ENCODE results near the gene FGF16.

FGF16 gene

GRCh38 chrX:77431227-77431626, 16.0 kb upstream of the FGF16 start:
- ATAC-seq, result no peak
- TF ChIP-seq SNAI2 (CRISPR knock-in tag; IDR thresholded peaks at IDR 0.05) (no peak), TSHZ2 (CRISPR knock-in tag; IDR thresholded peaks at IDR 0.05) (no peak), TCF4 (CRISPR knock-in tag; IDR thresholded peaks at IDR 0.05; ENCODE audit: borderline replicate concordance) (no peak), RARB (CRISPR knock-in tag; IDR thresholded peaks at IDR 0.05) (no peak), BACH2 (CRISPR knock-in tag; IDR thresholded peaks at IDR 0.05; ENCODE audit: borderline replicate concordance) (no peak), ISL1 (CRISPR knock-in tag; IDR thresholded peaks at IDR 0.05) (no peak), ZFP3 (CRISPR knock-in tag; IDR thresholded peaks at IDR 0.05) (no peak), TOX (CRISPR knock-in tag; IDR thresholded peaks at IDR 0.05; ENCODE audit: borderline replicate concordance) (no peak), CREB5 (CRISPR knock-in tag; IDR thresholded peaks at IDR 0.05; ENCODE audit: low read depth) (no peak), ARNTL (CRISPR knock-in tag; IDR thresholded peaks at IDR 0.05; ENCODE audit: borderline replicate concordance, low read depth) (no peak), PATZ1 (CRISPR knock-in tag; IDR thresholded peaks at IDR 0.05; ENCODE audit: borderline replicate concordance) (no peak), ZC3H10 (CRISPR knock-in tag; IDR thresholded peaks at IDR 0.05) (no peak), ZNF70 (CRISPR knock-in tag; IDR thresholded peaks at IDR 0.05) (no peak), ZNF8 (CRISPR knock-in tag; IDR thresholded peaks at IDR 0.05) (no peak)

- ATAC-seq, result no peak
These were observed 14.2 kb upstream of the FGF16 start for GRCh38 chrX:77433001-77433400.

More at GRCh38 chrX:77433001-77433400, 14.2 kb upstream of the FGF16 start:
- TF ChIP-seq ARNTL (CRISPR knock-in tag; IDR thresholded peaks at IDR 0.05; ENCODE audit: borderline replicate concordance, low read depth), result no peak
- TF ChIP-seq ESRRG (CRISPR knock-in tag; IDR thresholded peaks at IDR 0.05), result no peak
- no peak for TF ChIP-seq CSDC2 (CRISPR knock-in tag; IDR thresholded peaks at IDR 0.05)
- TF ChIP-seq PPARA (CRISPR knock-in tag; IDR thresholded peaks at IDR 0.05; ENCODE audit: borderline replicate concordance), result no peak
- TF ChIP-seq ZFP3 (CRISPR knock-in tag; IDR thresholded peaks at IDR 0.05), result no peak
- TF ChIP-seq GLIS3 (CRISPR knock-in tag; IDR thresholded peaks at IDR 0.05), result no peak
- no peak for TF ChIP-seq ZNF70 (CRISPR knock-in tag; IDR thresholded peaks at IDR 0.05)
- no peak for TF ChIP-seq SNAI2 (CRISPR knock-in tag; IDR thresholded peaks at IDR 0.05)
- TF ChIP-seq BACH2 (CRISPR knock-in tag; IDR thresholded peaks at IDR 0.05; ENCODE audit: borderline replicate concordance), result no peak
- no peak for TF ChIP-seq ZC3H10 (CRISPR knock-in tag; IDR thresholded peaks at IDR 0.05)
- no peak for TF ChIP-seq ZNF565 (CRISPR knock-in tag; conservative IDR thresholded peaks at IDR 0.05; ENCODE audit: low read depth)
- no peak for TF ChIP-seq CREB5 (CRISPR knock-in tag; IDR thresholded peaks at IDR 0.05; ENCODE audit: low read depth)
- TF ChIP-seq TCF4 (CRISPR knock-in tag; IDR thresholded peaks at IDR 0.05; ENCODE audit: borderline replicate concordance), result no peak
- no peak for TF ChIP-seq POU6F1 (CRISPR knock-in tag; IDR thresholded peaks at IDR 0.05; ENCODE audit: borderline replicate concordance, low read depth)
- TF ChIP-seq PATZ1 (CRISPR knock-in tag; IDR thresholded peaks at IDR 0.05; ENCODE audit: borderline replicate concordance), result no peak

Data from SK-N-SH treated with all-trans-retinoic acid at 6 μM for 48 hours (cell line).